ENCODE data around the gene CALCOCO1. TPM values are rescaled to one million over a fixed set of nuclear protein-coding genes. Genes with fewer than 3 reads are reported as not detected.

CALCOCO1 gene
- total RNA-seq, 4 donors from 2014 or later = 29.5 to 159 (median 52.2) TPM

DNA sequence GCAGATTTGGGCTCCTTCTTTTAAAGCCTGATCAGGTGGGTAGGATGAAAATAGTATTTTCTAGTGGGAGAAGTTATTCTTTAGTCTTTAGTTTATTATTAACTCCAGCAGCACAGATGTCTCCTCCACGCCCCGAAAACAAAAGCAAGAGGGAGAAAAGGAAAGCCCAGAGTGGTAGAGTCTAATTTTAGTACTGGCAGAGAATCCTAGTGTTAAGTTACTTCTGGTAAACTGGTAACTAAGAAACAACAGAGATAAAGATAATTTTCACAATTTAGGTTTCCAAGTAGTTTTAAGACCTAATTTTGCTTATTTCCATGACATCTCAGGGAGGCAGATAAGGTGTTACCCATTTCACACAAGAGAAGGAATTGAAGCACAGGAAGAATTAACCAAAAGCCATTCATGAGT is 67.7 kb downstream of the CALCOCO1 start:
- Histone ChIP-seq H3K27me3 (no peaks in the 10 kb centered on the region), H3K4me1 (peaks cover 15 to 33% (median 26%) of the 10 kb centered on the region in 3 donors), H3K9me3 (no peaks in the 10 kb centered on the region), H3K36me3 (peaks cover 0 to 33% (median 2%) of the 10 kb centered on the region in 3 donors), H3K4me3 (peak overlapping the region in 1 of 4 donors; percentile 16), H3K27ac (peak overlapping the region; percentile 53 to 85 (median 78))
- intact Hi-C loops (cut with DNase I) = no loop called here
- TF ChIP-seq, protein P1, sequence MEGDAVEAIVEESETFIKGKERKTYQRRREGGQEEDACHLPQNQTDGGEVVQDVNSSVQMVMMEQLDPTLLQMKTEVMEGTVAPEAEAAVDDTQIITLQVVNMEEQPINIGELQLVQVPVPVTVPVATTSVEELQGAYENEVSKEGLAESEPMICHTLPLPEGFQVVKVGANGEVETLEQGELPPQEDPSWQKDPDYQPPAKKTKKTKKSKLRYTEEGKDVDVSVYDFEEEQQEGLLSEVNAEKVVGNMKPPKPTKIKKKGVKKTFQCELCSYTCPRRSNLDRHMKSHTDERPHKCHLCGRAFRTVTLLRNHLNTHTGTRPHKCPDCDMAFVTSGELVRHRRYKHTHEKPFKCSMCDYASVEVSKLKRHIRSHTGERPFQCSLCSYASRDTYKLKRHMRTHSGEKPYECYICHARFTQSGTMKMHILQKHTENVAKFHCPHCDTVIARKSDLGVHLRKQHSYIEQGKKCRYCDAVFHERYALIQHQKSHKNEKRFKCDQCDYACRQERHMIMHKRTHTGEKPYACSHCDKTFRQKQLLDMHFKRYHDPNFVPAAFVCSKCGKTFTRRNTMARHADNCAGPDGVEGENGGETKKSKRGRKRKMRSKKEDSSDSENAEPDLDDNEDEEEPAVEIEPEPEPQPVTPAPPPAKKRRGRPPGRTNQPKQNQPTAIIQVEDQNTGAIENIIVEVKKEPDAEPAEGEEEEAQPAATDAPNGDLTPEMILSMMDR (IDR thresholded peaks at IDR 0.05) = no peak
- TF ChIP-seq POLR2A (IDR thresholded peaks at IDR 0.05) = no peak
- 19 to 20% methylated on average over 2 of the region's 2 CpGs for WGBS, 2 donors
- DNase-seq = no peak

DNA sequence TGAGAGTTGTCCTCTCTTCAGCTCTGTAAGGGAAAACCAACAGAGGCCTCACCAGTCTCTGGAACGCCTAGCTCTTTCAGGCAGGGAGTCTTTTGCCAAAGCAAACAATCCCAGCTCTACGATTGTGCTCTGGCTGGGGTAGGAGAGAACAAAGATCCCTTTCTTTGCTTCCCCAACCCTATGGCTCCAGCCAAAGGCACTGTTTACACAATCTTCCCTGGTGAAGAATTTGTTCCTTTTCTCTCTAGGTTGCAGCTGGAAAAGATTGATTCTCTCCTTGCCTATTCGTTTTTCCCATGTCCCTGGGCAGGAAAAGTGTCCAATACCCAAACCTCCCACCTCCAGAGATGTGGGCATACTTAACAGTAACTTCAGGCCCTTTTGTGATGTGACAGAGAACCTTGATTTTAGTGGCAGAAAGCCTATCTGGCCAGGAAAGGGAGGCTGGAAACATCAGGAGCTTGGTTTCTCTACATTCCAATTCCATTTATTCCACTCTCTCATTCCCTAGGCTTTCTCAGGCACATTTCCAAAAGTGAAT is 68.2 kb downstream of the CALCOCO1 start:
- TF ChIP-seq, protein P1 (IDR thresholded peaks at IDR 0.05) = no peak
- TF ChIP-seq POLR2A (IDR thresholded peaks at IDR 0.05) = no peak
- Histone ChIP-seq H3K9me3 (no peaks in the 10 kb centered on the region), H3K27me3 (no peaks in the 10 kb centered on the region), H3K4me3 (peak overlapping the region in 1 of 4 donors; percentile 16), H3K36me3 (peaks cover 0 to 28% (median 0%) of the 10 kb centered on the region in 3 donors), H3K4me1 (peaks cover 15 to 33% (median 26%) of the 10 kb centered on the region in 3 donors), H3K27ac (peak overlapping the region; percentile 53 to 85 (median 78))
- DNase-seq = no peak
- intact Hi-C loops (cut with DNase I) = no loop called here
- WGBS, 2 donors = 24 to 25% methylated on average over 3 of the region's 3 CpGs

Other genes starting within 250 kb of the CALCOCO1 start
- gene MAP3K12, start 228.0 kb downstream of the CALCOCO1 start, total RNA-seq = 1 to 10 TPM in 3 of 4 donors, under 1 TPM in 1; 0.80 to 8.4 (median 2.7) TPM
- 10 to 100 TPM; 19.5 to 25.9 (median 22.7) TPM for gene TARBP2, start 226.2 kb downstream of the CALCOCO1 start, total RNA-seq
- under 1 TPM in 1 of 4 donors, not detected in 3; 0.70 TPM for gene NPFF, start 220.0 kb downstream of the CALCOCO1 start, total RNA-seq
- gene ATF7, start 101.1 kb downstream of the CALCOCO1 start, total RNA-seq = 10 to 100 TPM; 12.5 to 28.0 (median 20.6) TPM
- 100 to 1,000 TPM; 240 to 303 (median 268) TPM for gene ATP5MC2, start 51.4 kb downstream of the CALCOCO1 start, total RNA-seq
- not detected for gene CISTR, start 24.5 kb upstream of the CALCOCO1 start, total RNA-seq
- under 1 TPM in 1 of 4 donors, not detected in 3; 0.83 TPM for gene HOXC13, start 211.4 kb upstream of the CALCOCO1 start, total RNA-seq
- gene HOXC12, start 227.5 kb upstream of the CALCOCO1 start, total RNA-seq = not detected
- not detected for gene HOXC11, start 245.7 kb upstream of the CALCOCO1 start, total RNA-seq
- not detected for gene HOTAIR, start 247.5 kb upstream of the CALCOCO1 start, total RNA-seq